ENCODE results near the gene TOP1. TPM values are rescaled to one million over a fixed set of nuclear protein-coding genes. Genes with fewer than 3 reads are reported as not detected.
A peak's percentile ranks its signal among the peaks of the same experiment; 100 is the strongest.

TOP1 gene
- total RNA-seq, 6 experiments from 2014 or later: 17.3 to 29.7 (median 25.5) TPM

DNA sequence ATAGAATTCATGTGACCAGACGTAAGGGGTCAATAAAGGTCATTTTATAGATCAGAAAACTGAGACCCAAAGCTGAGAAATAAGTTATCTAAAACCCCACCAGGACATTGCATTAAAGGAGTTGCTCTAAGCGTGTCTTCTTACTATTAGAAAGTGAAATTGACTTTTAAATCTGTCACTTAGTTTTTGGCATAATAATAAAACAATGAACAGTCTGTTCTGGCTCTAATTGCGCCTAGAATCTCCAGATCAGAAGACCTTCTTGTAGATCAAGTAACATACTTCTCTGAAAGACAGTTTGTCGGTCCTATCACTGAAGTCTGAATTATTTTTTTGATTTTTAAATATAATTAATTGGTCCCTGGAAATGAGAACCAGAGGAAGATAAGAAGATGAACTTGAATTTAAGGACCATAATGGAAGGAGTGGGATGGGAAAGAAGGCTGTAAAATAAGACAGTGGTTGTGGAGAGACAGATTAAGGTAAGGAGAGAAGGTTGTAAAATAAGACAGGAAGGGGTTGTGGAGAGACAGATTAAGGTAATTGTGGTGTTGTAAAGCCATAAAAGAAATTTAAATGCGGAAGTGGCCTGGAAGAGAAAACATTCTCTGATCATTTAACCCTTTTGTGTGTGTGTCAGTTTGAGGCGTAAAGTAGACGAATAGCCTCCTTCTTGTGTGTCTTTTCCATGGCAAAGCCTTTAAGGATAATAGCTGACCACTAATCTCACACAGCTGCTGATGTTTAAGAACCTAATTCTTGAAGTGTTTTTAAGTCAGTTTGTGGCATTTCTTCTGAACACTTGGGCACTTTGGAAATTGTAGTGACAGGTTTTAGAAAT lies 20.1 kb downstream of the TOP1 start:
- no peaks in the 10 kb centered on the region for H3K36me3 ChIP-seq
- ATAC-seq (no peak), DNase-seq (no peak)
- intact Hi-C loops (cut with DNase I): no loop called here
- peaks cover 0 to 66% (median 12%) of the 10 kb centered on the region in 4 donors for H3K4me1 ChIP-seq
- H3K4me3 ChIP-seq: peak overlapping the region in 2 of 3 donors; percentile 11 to 26
- no peaks in the 10 kb centered on the region for H3K27me3 ChIP-seq
- no peaks in the 10 kb centered on the region for H3K9me3 ChIP-seq
- 46% methylated on average over 7 of the region's 7 CpGs for WGBS (ENCODE audit: insufficient coverage, low coverage, low lambda C conversion rate, missing lambda C conversion rate)
- peak overlapping the region in 2 of 3 donors; percentile 11 to 30 for H3K27ac ChIP-seq
- TF ChIP-seq CTCF (IDR thresholded peaks at IDR 0.05): no peak
- TF ChIP-seq POLR2A (IDR thresholded peaks at IDR 0.05): no peak

DNA sequence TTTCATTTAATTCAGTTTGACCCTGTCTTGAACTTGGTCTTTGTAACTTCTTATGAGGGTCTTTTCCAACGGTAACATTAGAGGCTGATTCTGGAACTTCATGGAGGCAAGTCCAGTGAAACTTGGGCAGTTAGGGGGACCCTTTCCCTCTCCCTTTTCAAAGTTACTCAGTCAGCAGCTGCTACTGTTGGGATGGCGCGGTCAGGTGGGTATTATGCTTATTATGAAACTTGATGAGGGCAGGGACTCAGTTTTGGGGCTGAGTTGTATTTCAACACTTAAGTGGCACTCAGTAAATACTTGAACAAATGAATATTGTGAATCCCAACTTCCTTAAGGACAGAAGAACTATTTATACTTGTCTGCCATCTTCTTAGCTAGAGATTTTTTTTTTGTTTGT lies 20.8 kb downstream of the TOP1 start:
- H3K36me3 ChIP-seq: no peaks in the 10 kb centered on the region
- intact Hi-C loops (cut with DNase I): no loop called here
- no peaks in the 10 kb centered on the region for H3K27me3 ChIP-seq
- H3K9me3 ChIP-seq: no peaks in the 10 kb centered on the region
- WGBS (ENCODE audit: insufficient coverage, low coverage, low lambda C conversion rate, missing lambda C conversion rate): 44% methylated on average over 3 of the region's 3 CpGs
- no peak for TF ChIP-seq CTCF (IDR thresholded peaks at IDR 0.05)
- no peak for TF ChIP-seq POLR2A (IDR thresholded peaks at IDR 0.05)
- peaks cover 0 to 66% (median 12%) of the 10 kb centered on the region in 4 donors for H3K4me1 ChIP-seq
- no peak for DNase-seq
- no peak overlapping the region for H3K4me3 ChIP-seq
- H3K27ac ChIP-seq: no peak overlapping the region
- ATAC-seq: no peak

DNA sequence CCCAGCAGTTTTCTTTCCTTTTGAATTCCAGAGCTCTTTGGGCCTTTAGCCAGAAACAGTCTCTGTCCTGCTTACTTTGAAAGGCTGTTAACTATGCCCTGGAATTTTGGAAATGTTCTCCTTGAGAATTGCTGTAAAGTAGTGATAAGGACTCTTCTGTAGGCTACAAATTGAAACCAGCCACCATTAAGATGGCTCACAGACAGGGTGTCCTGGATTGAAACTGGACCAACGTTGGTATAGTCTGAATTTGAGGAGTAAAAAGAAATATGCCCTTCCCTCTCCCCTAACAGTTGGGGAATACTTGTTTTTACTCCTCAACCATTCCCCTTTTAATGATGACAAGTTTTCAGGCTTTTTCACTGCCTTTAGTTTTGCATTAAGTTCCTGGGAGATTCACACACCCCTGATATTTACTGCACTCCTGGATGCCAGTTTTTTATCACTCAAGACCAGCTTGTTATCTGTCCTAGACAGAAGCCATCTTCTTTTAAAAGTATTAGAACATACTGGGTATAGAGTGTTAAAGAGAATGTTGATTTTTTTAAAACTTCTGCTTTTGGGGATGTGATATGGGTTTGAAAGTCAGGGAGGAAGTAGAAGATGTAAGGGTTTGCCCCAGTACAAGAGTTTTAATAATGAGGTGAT lies 21.9 kb downstream of the TOP1 start:
- Histone ChIP-seq H3K4me1 (peaks cover 0 to 73% (median 12%) of the 10 kb centered on the region in 4 donors), H3K4me3 (no peak overlapping the region), H3K27me3 (no peaks in the 10 kb centered on the region), H3K9me3 (no peaks in the 10 kb centered on the region), H3K36me3 (no peaks in the 10 kb centered on the region), H3K27ac (no peak overlapping the region)
- TF ChIP-seq POLR2A (IDR thresholded peaks at IDR 0.05) (no peak), CTCF (IDR thresholded peaks at IDR 0.05) (no peak)
- ATAC-seq (no peak), DNase-seq (no peak)
- WGBS (ENCODE audit: insufficient coverage, low coverage, low lambda C conversion rate, missing lambda C conversion rate): 18% methylated on average over 1 of the region's 1 CpG
- intact Hi-C loops (cut with DNase I): no loop called here

DNA sequence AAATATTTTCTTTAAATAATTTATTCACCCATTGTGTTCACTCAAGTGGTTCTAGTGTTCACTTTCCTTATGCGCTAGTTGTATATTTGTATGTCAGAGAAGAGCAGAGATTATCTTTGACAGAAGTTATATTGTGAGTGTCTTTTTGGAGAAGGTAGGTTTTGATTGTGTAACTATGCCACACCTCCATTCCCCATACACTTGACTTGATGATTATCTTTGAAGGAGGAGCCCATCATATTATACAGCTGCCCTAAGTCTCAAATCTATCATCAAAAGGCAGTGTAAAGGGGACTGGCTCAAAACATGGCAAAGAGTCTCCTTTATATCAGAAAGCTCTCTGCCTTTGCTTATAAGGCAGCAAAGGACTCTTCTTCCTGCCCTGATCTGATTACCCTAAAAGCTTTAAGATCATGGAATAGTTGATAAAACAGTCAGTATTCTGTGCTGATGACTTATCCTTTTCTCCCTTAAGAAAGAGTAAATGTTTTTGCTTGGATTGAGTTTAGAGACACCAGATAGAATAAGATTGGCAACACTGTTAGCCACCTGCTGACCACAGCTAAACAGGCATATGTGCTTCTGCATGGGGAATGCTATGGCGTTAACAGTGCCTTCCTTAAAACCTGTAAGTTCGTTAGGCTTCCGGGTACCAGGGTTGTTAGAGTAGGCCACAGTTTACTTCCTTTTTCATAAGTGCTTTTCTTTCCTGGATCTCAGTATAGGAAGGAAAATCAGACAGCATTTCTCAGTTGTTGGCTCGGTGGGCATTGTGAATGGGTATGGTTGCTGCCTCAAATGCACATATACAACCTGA lies 22.6 kb downstream of the TOP1 start:
- no peak overlapping the region for H3K27ac ChIP-seq
- 66% methylated on average over 5 of the region's 5 CpGs for WGBS (ENCODE audit: insufficient coverage, low coverage, low lambda C conversion rate, missing lambda C conversion rate)
- intact Hi-C loops (cut with DNase I): no loop called here
- peak in 3 of 4 donors; percentile 10 to 30 (median 26) for ATAC-seq
- no peak for DNase-seq
- H3K4me3 ChIP-seq: no peak overlapping the region
- H3K36me3 ChIP-seq: no peaks in the 10 kb centered on the region
- H3K27me3 ChIP-seq: no peaks in the 10 kb centered on the region
- no peaks in the 10 kb centered on the region for H3K9me3 ChIP-seq
- TF ChIP-seq POLR2A (IDR thresholded peaks at IDR 0.05) (no peak), CTCF (IDR thresholded peaks at IDR 0.05) (no peak)
- H3K4me1 ChIP-seq: peaks cover 0 to 68% (median 12%) of the 10 kb centered on the region in 4 donors

All from right lobe of liver (tissue), 6 donors.